Neural progenitor cell (in vitro differentiated cells): ENCODE measurements around the gene TAOK2. TPM values are rescaled to one million over a fixed set of nuclear protein-coding genes. Genes with fewer than 3 reads are reported as not detected.

ENCODE experiments used
- DNase-seq: peaks from one replicate; pipeline ENCODE4 v3.0.0-alpha.2; 2016; ENCODE audit warnings: low spot score
- H2AFZ ChIP-seq: fragments of 200-600 bp; sonication (generic); replicated peaks from 2 replicates; pipeline ENCODE4 v1.6.1; 2016; ENCODE audit warnings: antibody characterized with exemption
- H3F3A ChIP-seq: fragments of 200-600 bp; sonication (generic); 2 replicates; pipeline ENCODE4 v1.6.1; 2016; ENCODE audit warnings: antibody characterized with exemption, low read depth
- H3K27ac ChIP-seq: fragments of 200-600 bp; sonication (generic); 2 replicates; pipeline ENCODE4 v1.5.1; 2016; ENCODE audit warnings: mild to moderate bottlenecking
- H3K27me3 ChIP-seq: fragments of 200-600 bp; sonication (generic); 2 replicates; pipeline ENCODE4 v1.6.1; 2016; ENCODE audit warnings: mild to moderate bottlenecking, moderate library complexity
- H3K36me3 ChIP-seq: fragments of 200-600 bp; sonication (generic); 2 replicates; pipeline ENCODE4 v1.5.1; 2016
- H3K4me1 ChIP-seq: fragments of 200-600 bp; sonication (generic); 2 replicates; pipeline ENCODE4 v1.6.1; 2016; ENCODE audit warnings: mixed run types
- H3K4me2 ChIP-seq: fragments of 200-600 bp; sonication (generic); 2 replicates; pipeline ENCODE4 v1.6.1; 2016
- H3K4me3 ChIP-seq: fragments of 200-600 bp; sonication (generic); 2 replicates; pipeline ENCODE4 v1.5.1; 2016
- H3K79me2 ChIP-seq: fragments of 200-600 bp; sonication (generic); 2 replicates; pipeline ENCODE4 v1.6.1; 2016; ENCODE audit warnings: low read depth
- H3K9ac ChIP-seq: fragments of 200-600 bp; sonication (generic); 2 replicates; pipeline ENCODE4 v1.6.1; 2016
- H3K9me3 ChIP-seq: fragments of 200-600 bp; sonication (generic); 2 replicates; pipeline ENCODE4 v1.5.1; 2016; ENCODE audit warnings: low read depth
- H4K20me1 ChIP-seq: fragments of 200-600 bp; sonication (generic); 2 replicates; pipeline ENCODE4 v1.6.1; 2016; ENCODE audit warnings: low read depth
- H3K27ac Mint-ChIP-seq: 3 replicates; pipeline ENCODE4 v1.8.0; 2021; ENCODE audit warnings: mixed read lengths
- H3K27me3 Mint-ChIP-seq: 2 replicates; pipeline ENCODE4 v1.8.0; 2022; ENCODE audit warnings: low read depth, mild to moderate bottlenecking, inconsistent platforms, moderate library complexity, mixed read lengths; ENCODE audit not compliant: insufficient read depth
- H3K36me3 Mint-ChIP-seq: 3 replicates; pipeline ENCODE4 v1.8.0; 2021; ENCODE audit warnings: mixed read lengths
- H3K4me1 Mint-ChIP-seq: 3 replicates; pipeline ENCODE4 v1.8.0; 2021; ENCODE audit warnings: mixed read lengths
- H3K4me3 Mint-ChIP-seq: 3 replicates; pipeline ENCODE4 v1.8.0; 2021; ENCODE audit warnings: mild to moderate bottlenecking, moderate library complexity, mixed read lengths
- H3K9me3 Mint-ChIP-seq: 3 replicates; pipeline ENCODE4 v1.8.0; 2020; ENCODE audit warnings: mixed read lengths
- EZH2 ChIP-seq: fragments of 200-600 bp; sonication (generic); IDR thresholded peaks from 2 replicates; pipeline ENCODE4 v1.6.1; 2017; ENCODE audit warnings: antibody characterized with exemption, mild to moderate bottlenecking, moderate library complexity
- EZH2phosphoT487 ChIP-seq: fragments of 200-600 bp; sonication (generic); IDR thresholded peaks from 2 replicates; pipeline ENCODE4 v1.6.1; 2017; ENCODE audit warnings: antibody characterized with exemption
- total RNA-seq: library from RNA; depleted of rRNA; stranded (reverse); fragments of >200 nt; gene quantifications from 2 replicates; pipeline ENCODE4 v1.2.3, GENCODE V29; 2015; ENCODE audit warnings: low replicate concordance
- TF ChIP-seq, protein P1 (sequence below): fragments of 200-600 bp; sonication (generic); IDR thresholded peaks from 2 replicates; pipeline ENCODE4 v1.5.1; 2017; ENCODE audit warnings: antibody characterized with exemption, mild to moderate bottlenecking

Gene TAOK2
- total RNA-seq, 1 donor from 2014 or later, result 13.8 TPM

DNA sequence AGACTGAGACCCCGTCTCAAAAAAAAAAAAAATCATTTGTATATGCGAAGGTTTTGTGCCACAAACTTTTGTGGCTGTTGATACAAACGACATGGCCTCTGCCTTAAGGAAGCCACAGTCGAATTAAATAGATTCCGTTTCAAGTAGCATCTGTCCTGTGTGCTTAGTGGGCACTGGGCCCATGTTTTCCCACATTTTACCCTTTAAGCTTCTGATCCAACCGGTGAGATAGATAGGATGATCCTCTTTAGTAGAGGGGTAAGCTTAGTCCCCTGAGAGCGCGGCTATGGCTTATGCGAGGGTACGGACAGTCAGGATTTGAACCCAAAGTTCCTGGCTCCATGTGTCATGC is 12.6 kb upstream of the TAOK2 start:
- no peaks in the 10 kb centered on the region for H3K9me3 ChIP-seq
- H3K9me3 Mint-ChIP-seq, result no peaks in the 10 kb centered on the region
- H3K36me3 ChIP-seq, result no peaks in the 10 kb centered on the region
- H3K4me1 ChIP-seq, result peaks cover 7% of the 10 kb centered on the region
- peaks cover 16% of the 10 kb centered on the region for H3F3A ChIP-seq
- peak overlapping the region; percentile 85 for H3K4me3 Mint-ChIP-seq
- H3K4me2 ChIP-seq, result peak overlapping the region; percentile 96
- TF ChIP-seq EZH2 (no peak), EZH2phosphoT487 (no peak)
- TF ChIP-seq, protein P1, sequence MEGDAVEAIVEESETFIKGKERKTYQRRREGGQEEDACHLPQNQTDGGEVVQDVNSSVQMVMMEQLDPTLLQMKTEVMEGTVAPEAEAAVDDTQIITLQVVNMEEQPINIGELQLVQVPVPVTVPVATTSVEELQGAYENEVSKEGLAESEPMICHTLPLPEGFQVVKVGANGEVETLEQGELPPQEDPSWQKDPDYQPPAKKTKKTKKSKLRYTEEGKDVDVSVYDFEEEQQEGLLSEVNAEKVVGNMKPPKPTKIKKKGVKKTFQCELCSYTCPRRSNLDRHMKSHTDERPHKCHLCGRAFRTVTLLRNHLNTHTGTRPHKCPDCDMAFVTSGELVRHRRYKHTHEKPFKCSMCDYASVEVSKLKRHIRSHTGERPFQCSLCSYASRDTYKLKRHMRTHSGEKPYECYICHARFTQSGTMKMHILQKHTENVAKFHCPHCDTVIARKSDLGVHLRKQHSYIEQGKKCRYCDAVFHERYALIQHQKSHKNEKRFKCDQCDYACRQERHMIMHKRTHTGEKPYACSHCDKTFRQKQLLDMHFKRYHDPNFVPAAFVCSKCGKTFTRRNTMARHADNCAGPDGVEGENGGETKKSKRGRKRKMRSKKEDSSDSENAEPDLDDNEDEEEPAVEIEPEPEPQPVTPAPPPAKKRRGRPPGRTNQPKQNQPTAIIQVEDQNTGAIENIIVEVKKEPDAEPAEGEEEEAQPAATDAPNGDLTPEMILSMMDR, result no peak
- DNase-seq, result no peak
- no peaks in the 10 kb centered on the region for H3K79me2 ChIP-seq
- H3K4me3 ChIP-seq, result peak overlapping the region; percentile 66
- no peaks in the 10 kb centered on the region for H3K27me3 ChIP-seq
- peak overlapping the region; percentile 38 for H3K27ac Mint-ChIP-seq
- peaks cover 6% of the 10 kb centered on the region for H3K36me3 Mint-ChIP-seq
- H2AFZ ChIP-seq, result peak overlapping the region; percentile 90
- H3K4me1 Mint-ChIP-seq, result peaks cover 20% of the 10 kb centered on the region
- H3K27ac ChIP-seq, result no peak overlapping the region
- H3K27me3 Mint-ChIP-seq, result peaks cover 2% of the 10 kb centered on the region
- H4K20me1 ChIP-seq, result no peaks in the 10 kb centered on the region
- no peak overlapping the region for H3K9ac ChIP-seq

DNA sequence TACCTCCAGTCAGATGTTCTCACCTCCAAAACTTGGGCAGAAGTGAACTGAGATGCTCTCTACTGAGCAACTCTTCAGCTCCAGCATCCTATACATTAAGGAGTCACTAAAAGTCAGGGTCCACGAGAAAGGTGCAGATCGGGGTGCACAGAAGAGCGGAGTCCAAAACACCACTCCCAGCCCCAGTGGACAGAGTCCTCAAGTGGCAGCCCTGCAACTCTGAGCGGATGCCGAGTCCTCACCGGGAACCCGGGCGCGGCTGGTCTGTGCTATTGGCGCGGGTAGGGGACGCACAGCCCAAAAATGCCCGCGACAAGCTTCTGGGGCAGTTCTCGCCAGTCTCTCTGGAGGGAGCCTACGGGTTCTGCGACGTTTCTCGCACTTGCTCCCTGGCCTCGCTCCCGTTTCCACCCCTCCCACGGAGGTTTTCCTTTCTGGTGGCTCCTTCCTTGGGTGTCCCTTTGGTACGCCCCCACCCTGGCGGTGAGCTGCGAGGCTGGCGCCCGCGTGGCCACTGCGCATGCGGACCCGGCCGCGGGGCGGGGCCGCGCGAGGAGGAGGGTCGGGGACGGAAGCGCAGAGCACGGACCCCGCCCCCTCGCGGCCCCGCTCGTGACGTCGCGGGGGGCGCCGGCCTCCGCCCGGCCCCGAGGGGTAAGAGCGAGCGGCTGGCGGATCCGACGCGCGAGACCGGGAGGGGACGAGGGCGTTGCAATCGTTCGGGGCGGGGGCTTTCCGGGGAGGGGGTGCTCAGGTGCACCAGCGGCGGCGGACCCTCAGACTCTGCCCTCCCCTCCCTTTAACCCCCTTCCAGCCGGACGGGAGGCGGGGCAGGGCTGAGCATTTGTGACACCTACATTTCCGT is 12.0 kb upstream of the TAOK2 start, which contains the start of gene TMEM219:
TSS of gene TMEM219 (plus strand) at position 601 of the 865 bp plus-strand sequence. CDS start 1,065 bp downstream, outside the sequence.
- H3K4me3 ChIP-seq, result peak within 1 kb of the TSS; percentile 66
- Mint-ChIP-seq H3K9me3 (no peaks in the 10 kb centered on the region), H3K4me3 (peak within 1 kb of the TSS; percentile 91), H3K36me3 (peaks cover 7% of the 10 kb centered on the region), H3K4me1 (peaks cover 21% of the 10 kb centered on the region), H3K27ac (peak within 1 kb of the TSS; percentile 38), H3K27me3 (peaks cover 2% of the 10 kb centered on the region)
- no peak for TF ChIP-seq EZH2phosphoT487
- TF ChIP-seq EZH2, result peak; percentile 27
- TF ChIP-seq, protein P1, result peak; percentile 50
- H4K20me1 ChIP-seq, result no peaks in the 10 kb centered on the region
- peaks cover 7% of the 10 kb centered on the region for H3K4me1 ChIP-seq
- H2AFZ ChIP-seq, result peak within 1 kb of the TSS; percentile 90
- H3K9me3 ChIP-seq, result no peaks in the 10 kb centered on the region
- no peaks in the 10 kb centered on the region for H3K79me2 ChIP-seq
- no peaks in the 10 kb centered on the region for H3K36me3 ChIP-seq
- peak within 1 kb of the TSS; percentile 96 for H3K4me2 ChIP-seq
- peaks cover 16% of the 10 kb centered on the region for H3F3A ChIP-seq
- DNase-seq, result peak; percentile 94
- H3K27me3 ChIP-seq, result no peaks in the 10 kb centered on the region
- no peak within 1 kb of the TSS for H3K27ac ChIP-seq
- H3K9ac ChIP-seq, result peak within 1 kb of the TSS; percentile 9

DNA sequence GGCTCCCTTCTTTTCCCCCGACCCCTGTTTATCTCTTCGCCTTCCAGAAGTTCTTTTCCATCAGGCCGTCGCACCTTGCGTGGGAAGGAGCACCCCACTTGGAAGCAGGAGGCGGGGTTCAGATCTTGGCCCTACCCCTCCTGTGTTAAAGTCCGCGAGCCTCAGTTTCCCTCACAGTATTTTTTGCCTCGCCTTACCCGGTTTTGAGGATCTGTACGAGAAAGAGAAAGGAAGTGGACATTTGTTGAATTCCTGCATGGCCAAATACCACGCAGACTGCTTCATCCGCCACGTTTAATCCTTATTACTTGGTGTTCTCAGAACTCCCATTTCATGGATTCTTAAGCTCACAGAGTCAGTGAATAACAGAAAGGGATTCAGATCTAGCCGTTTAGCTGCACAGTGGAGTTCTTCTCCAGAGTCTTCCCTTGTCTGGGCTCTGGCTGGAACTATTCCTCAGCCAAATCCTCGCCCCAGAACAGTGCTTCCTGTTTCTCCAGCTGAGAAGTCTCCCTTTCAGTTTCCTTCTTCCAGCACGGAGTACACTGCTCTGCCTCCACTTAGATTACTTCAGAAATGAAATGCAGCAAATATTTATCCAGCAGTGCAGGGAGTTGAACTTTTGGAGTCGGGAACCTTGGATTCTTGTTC is 11.2 kb upstream of the TAOK2 start:
- Histone ChIP-seq H3F3A (peaks cover 16% of the 10 kb centered on the region), H3K9me3 (no peaks in the 10 kb centered on the region), H3K79me2 (no peaks in the 10 kb centered on the region), H3K27ac (no peak overlapping the region), H3K4me1 (peaks cover 7% of the 10 kb centered on the region), H3K4me3 (peak overlapping the region; percentile 66), H2AFZ (peak overlapping the region; percentile 90), H3K4me2 (peak overlapping the region; percentile 96), H3K36me3 (no peaks in the 10 kb centered on the region), H3K9ac (peak overlapping the region; percentile 9), H4K20me1 (no peaks in the 10 kb centered on the region), H3K27me3 (no peaks in the 10 kb centered on the region)
- peaks cover 2% of the 10 kb centered on the region for H3K27me3 Mint-ChIP-seq
- H3K27ac Mint-ChIP-seq, result no peak overlapping the region
- peaks cover 21% of the 10 kb centered on the region for H3K4me1 Mint-ChIP-seq
- H3K9me3 Mint-ChIP-seq, result no peaks in the 10 kb centered on the region
- H3K4me3 Mint-ChIP-seq, result peak overlapping the region; percentile 91
- no peak for DNase-seq
- peaks cover 7% of the 10 kb centered on the region for H3K36me3 Mint-ChIP-seq
- TF ChIP-seq EZH2 (no peak), EZH2phosphoT487 (no peak)
- TF ChIP-seq, protein P1, result no peak
